Measurements from ENCODE around the gene JARID2.

Gene JARID2

DNA sequence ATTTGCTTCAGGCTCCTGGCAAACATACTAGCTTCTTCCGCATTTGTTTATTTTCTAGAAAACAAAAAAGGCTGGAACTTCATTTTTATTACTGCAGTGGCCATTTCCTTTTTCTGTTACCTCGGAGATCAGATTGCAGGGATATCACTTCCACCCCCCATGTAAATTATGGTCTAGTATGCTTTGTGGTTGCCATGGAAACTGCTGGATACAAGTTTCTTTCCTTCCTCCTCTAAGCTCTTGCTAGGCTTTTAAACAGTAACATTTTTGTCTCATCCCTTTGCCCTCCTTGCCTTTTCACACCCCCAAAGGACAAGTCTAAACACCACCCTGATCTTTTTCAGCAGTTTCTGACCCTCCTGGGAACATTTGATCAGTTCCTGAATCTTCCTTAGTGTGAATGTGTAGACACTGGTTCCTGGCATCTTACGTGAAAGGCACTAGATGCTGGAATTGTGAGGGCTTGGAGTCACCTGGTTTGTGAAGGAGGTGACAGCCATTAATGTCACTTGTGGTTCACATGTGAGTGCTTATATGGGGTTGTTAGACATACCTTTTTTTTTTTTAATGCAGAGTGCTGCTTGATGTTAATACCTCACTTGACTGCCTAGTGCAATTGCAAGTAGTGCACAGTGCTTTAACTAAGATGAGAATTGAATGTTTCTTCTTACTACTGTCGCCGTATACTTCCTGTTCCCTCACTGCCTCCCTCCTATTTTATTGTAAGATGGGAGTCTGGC is 181.6 kb downstream of the JARID2 start:
- TF ChIP-seq, protein P1, sequence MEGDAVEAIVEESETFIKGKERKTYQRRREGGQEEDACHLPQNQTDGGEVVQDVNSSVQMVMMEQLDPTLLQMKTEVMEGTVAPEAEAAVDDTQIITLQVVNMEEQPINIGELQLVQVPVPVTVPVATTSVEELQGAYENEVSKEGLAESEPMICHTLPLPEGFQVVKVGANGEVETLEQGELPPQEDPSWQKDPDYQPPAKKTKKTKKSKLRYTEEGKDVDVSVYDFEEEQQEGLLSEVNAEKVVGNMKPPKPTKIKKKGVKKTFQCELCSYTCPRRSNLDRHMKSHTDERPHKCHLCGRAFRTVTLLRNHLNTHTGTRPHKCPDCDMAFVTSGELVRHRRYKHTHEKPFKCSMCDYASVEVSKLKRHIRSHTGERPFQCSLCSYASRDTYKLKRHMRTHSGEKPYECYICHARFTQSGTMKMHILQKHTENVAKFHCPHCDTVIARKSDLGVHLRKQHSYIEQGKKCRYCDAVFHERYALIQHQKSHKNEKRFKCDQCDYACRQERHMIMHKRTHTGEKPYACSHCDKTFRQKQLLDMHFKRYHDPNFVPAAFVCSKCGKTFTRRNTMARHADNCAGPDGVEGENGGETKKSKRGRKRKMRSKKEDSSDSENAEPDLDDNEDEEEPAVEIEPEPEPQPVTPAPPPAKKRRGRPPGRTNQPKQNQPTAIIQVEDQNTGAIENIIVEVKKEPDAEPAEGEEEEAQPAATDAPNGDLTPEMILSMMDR (IDR thresholded peaks at IDR 0.05; ENCODE audit: insufficient read depth, low read length, missing control alignments), result no peak
- no peak for DNase-seq (ENCODE audit: low read depth, low spot score)
- CTCF ChIA-PET, result interaction anchor here (0.6 kb wide), 1 partner anchor 490 kb away, joined by 3 read pairs; no protein-coding TSS in a partner anchor
- POLR2A ChIA-PET, result no interaction called here
- H3K4me3 ChIP-seq (ENCODE audit: low read depth, low read length), result no peak overlapping the region

DNA sequence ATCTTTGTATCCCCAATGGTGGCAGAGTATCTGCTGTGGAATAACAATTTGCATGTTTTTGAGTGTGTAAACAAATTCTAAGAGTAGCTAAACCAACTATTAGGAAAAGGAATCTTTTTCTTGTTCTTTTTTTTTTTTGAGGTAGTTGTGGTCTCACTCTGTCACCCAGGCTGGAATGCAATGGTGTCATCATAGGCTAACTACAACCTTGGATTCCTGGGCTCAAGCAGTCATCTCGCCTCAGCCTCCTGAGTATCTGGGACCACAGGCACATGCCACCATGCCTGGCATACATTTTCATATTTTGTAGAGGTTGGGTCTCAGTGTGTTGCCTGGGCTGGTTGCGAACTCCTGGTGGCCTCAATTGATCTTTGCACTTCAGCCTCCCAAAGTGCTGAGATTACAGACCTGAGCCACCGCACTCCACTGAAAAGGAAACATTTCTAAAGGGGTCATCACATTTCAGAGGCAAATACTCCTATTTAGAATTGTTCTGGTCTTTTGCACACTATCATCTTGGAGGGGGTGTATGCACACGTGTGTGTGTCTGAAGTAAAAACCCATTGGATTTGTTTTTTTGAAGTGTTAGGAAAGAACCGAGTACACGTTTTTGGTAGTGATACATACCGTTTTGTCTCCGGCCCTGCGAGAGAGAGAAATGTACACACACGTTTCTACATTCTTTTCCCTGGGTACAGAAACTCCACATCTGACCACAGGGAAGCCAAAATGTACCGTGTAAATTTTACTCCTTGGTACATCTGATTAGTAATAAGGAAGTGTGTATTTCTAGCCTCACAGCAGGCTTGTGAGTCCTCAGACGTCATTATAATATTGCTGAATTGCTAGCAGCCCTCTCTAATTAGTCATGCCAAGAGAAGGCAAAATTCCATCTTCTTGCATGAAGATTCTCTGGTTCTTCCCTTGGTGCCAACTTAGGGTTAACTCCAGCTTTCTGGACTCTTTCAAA is 183.6 kb downstream of the JARID2 start:
- CTCF ChIA-PET, result interaction anchor here (0.9 kb wide), 1 partner anchor 11 kb away, joined by 3 read pairs; no protein-coding TSS in a partner anchor
- peak; percentile 63 for DNase-seq (ENCODE audit: low read depth, low spot score)
- POLR2A ChIA-PET, result interaction anchor here (0.6 kb wide), 1 partner anchor 164 kb away, joined by 3 read pairs; no protein-coding TSS in a partner anchor
- H3K4me3 ChIP-seq (ENCODE audit: low read depth, low read length), result no peak overlapping the region
- TF ChIP-seq, protein P1 (IDR thresholded peaks at IDR 0.05; ENCODE audit: insufficient read depth, low read length, missing control alignments), result no peak

DNA sequence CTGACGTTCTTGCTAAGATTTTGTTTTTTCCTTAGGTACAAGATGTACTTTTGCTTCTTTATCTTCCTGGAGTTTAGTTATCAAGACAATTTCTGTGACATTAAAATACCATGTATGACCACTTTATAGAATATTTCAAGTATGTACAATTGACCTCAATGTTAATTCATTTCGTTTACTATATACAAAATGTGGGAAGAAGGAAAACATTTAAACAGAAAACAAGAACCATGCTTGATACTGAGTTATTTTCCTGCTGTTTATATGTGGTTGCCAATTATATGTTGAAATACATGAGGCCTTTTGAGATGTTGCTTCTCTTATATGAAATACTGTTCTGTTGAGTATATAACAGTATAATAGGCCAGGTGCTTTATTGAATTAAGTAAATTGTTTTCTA is 184.3 kb downstream of the JARID2 start:
- CTCF ChIA-PET, result interaction anchor here (3.9 kb wide), 1 partner anchor 12 kb away, joined by 20 read pairs; no protein-coding TSS in a partner anchor
- no peak overlapping the region for H3K4me3 ChIP-seq (ENCODE audit: low read depth, low read length)
- POLR2A ChIA-PET, result no interaction called here
- DNase-seq (ENCODE audit: low read depth, low spot score), result no peak
- TF ChIP-seq, protein P1 (IDR thresholded peaks at IDR 0.05; ENCODE audit: insufficient read depth, low read length, missing control alignments), result no peak

DNA sequence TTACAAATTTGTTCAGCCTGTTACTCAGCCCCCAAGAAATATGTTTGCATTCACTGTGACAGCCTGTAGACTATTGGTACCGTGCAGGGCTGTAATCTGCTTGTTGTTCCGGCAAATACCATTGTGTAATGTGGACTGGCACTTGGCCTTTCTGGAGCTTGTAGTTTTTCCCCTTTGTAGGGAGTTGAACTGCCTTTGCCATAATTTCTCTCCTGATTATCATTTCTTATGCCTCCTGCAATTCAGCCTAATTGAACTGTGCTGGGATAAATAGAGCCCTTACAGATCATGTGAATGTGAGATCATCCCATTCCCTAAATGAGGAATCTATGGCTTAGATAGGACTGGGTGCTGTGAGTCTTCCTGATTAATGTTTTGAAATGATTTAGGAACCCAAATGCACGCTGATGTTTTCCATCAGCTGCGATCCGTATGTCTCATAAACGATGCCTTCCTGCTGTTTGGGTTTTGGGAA is 185.1 kb downstream of the JARID2 start:
- ChIA-PET POLR2A (no interaction called here), CTCF (interaction anchor here (1.0 to 3.9 kb wide), 3 partner anchors 8 to 1282 kb away, joined by 3 to 20 read pairs (median 5); no protein-coding TSS in a partner anchor)
- TF ChIP-seq, protein P1 (IDR thresholded peaks at IDR 0.05; ENCODE audit: insufficient read depth, low read length, missing control alignments), result no peak
- no peak overlapping the region for H3K4me3 ChIP-seq (ENCODE audit: low read depth, low read length)
- DNase-seq (ENCODE audit: low read depth, low spot score), result no peak

DNA sequence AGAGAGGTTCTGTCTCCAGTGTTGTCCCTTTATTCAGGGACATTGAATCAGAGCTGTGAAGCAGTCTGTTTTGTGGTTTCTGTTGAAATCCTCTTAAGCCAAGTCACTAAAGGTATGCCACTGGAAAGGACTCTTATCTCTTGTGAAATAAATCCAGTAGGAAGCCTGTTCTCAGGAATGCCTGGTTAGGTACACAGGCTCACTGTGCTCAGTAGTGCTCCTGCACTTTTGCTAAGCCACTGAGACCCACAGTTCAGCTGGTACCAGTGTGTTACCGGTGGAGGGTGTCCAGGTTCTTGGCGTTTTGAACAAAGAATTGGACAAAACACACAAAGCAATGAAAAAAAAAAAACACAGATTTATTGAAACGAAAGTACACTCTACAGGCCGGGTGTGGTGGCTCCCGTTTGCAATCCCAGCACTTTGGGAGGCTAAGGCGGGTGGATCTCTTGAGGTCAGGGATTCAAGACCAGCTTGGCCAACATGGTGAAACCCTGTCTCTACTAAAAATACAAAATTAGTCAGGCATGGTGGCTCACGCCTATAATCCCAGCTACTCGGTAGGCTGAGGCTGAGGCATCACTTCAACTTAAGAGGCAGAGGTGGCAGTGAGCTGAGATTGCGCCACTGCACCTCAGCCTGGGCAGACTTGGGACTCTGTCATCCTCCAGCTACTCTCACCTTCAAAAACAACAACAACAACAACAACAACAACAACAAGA is 186.1 kb downstream of the JARID2 start:
- TF ChIP-seq, protein P1 (IDR thresholded peaks at IDR 0.05; ENCODE audit: insufficient read depth, low read length, missing control alignments), result no peak
- no peak for DNase-seq (ENCODE audit: low read depth, low spot score)
- ChIA-PET CTCF (interaction anchor here (1.8 to 3.9 kb wide), 2 partner anchors 9 to 10 kb away, joined by 5 to 20 read pairs; no protein-coding TSS in a partner anchor), POLR2A (no interaction called here)
- no peak overlapping the region for H3K4me3 ChIP-seq (ENCODE audit: low read depth, low read length)
